Measurements from ENCODE around the gene CFB. TPM values are rescaled to one million over a fixed set of nuclear protein-coding genes. Genes with fewer than 3 reads are reported as not detected.
"Not testable (repeated sequence)": the region's sequence is repeated elsewhere in the genome, so short reads cannot be mapped to it uniquely, and the experiment has no call there.

CFB gene
- polyA plus RNA-seq, 3 donors, result 4.3 to 8.4 (median 6.5) TPM

DNA sequence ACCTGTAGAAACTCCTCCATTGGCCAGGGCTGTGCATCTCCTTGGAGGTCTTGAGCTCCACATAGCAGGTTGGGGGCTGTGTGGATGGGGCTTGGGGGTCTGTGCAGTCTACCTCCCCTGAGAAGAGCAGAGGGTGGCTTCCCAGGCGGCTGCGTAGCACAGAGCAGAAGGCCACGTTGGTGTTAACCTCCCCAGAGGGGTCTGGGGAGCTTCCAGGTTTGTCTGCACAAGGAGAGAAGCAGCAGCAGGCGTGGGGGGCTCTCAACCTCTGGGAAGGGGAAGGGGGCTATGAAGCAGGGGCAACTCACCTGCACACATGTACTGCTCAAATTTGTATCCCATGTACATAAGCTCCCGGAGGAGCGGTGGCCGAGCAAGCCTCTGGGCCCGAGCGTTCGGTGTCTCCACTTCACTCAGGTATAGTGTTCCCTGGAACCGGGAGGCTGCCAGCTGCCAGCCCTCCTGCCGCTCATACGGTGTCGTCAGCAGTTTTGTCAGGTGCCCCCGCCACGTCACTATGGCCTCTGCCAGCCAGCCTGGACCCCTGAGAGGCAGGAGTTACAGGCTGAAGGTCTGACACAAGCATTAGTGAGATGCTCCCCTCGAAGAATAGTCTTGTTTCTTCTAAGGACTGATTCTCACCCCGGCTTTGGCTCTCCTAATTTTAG, 24.8 kb downstream of the CFB start:
- DNase-seq, result no peak

DNA sequence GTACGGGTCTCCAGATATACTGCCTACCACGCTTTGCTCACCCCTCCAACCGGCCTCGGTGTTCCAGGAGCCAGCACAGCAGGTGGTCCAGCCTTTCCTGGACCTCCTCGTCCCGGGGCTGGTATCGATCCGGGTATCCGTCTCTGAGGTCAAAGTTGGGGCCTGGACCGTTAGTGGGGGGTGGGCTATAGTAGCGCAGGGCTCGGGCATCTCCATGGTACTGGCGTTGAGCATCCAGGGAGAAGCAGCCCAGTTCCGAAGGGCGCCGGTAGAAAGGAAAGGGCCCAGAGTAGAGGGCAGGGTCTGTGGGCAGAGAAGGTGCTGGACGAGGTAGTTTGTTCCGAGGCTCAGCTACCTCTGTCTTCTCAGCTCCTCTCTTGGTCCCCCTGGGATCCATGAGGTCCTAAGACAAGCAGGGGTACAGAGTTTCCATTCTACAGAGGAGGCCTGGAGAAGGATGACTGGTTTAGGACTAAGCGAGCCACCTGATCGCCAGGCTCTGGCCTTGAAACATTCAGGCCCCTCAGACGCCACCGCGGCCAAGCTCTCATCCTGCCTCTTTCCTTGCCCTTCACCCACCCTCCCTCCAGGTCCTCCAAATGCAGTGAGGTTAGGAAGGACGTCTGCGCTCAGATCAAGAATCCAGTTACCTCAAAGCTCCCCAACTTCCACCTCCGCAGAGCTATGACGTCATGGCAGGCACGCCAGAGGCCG, 25.5 kb downstream of the CFB start:
- DNase-seq, result no peak

DNA sequence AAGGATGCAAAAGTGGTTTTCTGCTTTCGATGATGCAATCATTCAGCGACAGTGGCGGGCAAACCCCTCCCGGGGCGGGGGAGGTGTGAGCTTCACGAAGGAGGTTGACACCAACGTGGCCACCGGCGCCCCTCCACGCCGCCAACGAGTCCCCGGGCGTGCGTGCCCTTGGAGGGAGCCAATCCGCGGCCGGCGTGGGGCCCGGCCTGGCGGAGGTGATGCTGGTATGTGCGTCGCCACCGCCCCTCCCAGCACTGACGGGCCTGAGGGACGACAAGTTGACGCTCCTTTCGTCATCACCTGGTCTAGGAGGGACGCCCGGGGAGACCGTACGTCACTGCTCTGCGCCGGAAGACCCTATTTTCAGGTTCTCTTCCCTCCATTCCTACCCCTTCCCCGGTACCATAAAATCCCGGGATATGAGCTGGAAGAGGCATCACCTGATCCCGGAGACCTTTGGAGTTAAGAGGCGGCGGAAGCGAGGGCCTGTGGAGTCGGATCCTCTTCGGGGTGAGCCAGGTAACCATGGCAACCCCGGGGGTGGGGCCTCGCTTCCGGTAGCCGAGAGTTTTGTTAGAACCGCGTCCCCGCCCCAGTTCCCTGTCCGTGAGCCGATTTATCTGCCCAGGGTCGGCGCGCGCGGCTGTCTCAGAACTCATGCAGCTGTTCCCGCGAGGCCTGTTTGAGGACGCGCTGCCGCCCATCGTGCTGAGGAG, 26.3 kb downstream of the CFB start, which contains the start of gene DXO:
TSS of gene DXO (minus strand) at position 146 of the 716 bp plus-strand sequence. CDS start 463 bp downstream, outside the sequence.
- DNase-seq, result peak; percentile 98

DNA sequence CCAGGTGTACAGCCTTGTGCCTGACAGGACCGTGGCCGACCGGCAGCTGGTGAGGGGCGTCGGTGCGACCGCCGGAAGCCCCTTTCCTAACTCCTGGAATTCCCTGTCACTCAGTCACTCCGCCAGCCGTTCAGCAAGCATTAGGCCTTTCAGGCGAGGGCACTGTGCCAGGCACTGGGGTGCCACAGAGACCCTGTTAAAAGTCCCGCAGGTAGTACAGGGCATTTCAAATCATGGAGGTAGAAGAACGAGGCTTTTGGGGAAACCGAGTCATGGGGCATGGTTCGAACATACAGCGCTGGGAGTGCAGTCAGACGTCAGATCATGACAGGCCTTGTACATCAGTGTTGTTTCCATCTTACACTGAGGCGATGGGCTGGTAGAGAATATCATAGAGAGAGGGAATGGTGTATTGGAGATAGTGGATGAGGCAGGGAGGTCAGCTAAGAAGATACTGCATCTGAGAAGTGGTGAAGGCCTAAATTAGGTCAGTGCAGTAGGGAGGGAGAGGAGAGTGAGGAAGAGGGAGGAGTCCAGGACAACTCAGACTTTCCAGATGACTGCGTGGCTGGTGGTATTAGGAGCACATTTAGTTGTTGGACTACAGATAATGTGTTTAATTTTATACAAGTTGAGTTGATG, 26.9 kb downstream of the CFB start:
- DNase-seq, result no peak

- not testable (repeated sequence) for DNase-seq
Measured at GRCh38 chr6:31976065-31976464, 30.2 kb downstream of the CFB start.

DNA sequence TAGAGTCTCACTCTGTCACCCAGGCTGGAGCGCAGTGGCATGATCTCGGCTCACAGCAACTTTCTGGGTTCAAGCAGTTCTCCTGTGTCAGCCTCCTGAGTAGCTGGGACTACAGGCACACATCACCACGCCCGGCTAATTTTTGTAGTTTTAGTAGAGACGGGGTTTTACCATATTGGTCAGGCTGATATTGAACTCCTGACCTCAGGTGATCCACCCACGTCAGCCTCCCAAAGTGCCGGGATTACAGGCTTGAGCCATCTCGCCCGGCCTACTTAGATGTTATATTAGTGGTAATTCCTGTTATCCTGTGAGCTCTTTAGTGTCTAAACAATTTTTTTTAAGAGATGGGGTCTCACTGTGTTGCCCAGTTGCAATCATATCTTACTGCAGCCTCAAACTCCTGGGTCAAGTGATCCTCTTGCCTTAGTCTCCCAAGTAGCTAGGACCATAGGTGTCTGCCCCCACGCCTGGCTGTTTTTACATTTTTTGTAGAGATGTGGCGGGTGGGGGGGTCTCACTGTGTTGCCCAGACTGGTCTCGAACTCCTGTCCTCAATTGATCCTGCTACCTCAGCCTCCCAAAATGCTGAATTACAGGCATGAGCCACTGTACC, 32.0 kb downstream of the CFB start:
- no peak for DNase-seq

GRCh38 chr6:31978831-31979230, 32.9 kb downstream of the CFB start:
- no peak for DNase-seq

DNA sequence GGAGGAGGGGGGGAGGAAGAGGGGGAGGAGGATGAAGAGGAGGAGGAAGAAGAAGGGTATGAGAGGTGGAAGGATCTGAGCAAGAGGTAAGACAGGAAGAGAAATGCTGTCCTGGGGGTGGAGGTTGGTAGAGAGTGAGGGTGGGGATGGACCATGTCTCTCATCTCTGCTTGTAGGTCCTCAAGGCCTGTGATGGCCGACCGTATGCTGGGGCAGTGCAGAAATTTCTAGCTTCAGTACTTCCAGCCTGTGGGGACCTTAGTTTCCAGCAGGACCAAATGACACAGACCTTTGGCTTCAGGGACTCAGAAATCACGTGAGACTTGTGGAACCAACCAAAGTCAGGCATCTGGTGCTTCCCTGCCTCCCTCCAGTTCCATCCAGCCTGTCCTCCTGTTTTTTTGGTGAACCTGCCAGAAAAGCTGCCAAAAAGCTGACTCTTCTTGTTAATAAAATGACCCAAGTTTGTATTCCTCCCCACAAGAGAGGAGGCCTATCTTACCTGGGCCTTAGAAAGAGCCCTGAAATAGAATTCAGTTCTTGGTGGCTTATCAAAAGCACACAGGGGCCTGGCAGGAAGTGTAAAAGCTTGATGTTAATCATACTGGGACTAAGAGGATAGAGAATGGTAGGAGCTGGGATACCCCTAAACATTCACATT, 33.5 kb downstream of the CFB start:
- no peak for DNase-seq

DNA sequence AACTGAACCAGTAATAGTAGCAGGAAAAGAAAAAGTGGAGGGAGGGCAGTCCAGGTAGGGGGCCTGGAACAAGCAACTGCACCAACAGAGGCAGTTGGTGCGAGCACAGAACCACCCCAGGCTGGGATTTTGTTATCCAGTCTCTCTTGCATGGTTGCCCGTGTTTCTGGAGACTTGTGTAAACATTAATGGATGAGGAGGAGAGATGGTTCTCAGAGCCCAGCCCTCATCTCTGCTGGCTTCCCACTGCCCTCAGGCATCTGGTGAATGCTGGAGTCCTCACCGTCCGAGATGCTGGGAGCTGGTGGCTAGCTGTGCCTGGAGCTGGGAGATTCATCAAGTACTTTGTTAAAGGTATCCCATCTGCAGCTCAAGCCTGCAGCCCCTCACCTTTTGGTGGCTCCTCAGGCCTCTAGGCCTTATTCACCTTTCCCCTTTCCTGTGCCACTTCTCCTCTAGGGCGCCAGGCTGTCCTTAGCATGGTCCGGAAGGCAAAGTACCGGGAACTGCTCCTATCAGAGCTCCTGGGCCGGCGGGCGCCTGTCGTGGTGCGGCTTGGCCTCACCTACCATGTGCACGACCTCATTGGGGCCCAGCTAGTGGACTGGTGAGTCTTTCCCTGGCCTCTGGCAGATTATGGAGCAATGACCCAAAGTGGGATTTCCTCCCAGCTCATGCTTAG, 34.4 kb downstream of the CFB start:
- DNase-seq, result not testable (repeated sequence)

- DNase-seq, result not testable (repeated sequence)
Measured at GRCh38 chr6:31980998-31981397, 35.1 kb downstream of the CFB start.

DNA sequence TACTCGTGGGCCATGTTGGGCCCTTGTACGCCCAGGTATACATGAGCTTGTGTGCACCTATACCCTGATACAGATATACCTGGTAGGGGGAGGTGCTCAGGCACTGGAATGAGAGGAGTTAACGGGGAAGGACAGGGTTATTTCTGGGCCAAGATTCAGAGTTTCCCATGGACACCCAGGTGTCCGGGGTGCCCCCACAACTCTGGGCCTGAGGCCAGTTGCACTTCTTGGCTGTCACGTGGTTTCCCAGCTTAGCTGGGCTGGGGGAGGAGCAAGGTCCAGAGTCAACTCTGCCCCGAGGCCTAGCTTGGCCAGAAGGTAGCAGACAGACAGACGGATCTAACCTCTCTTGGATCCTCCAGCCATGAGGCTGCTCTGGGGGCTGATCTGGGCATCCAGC, 35.8 kb downstream of the CFB start, which contains the start of gene C4A:
TSS of gene C4A (plus strand) at position 314 of the 400 bp plus-strand sequence. CDS start at position 365, 51 bp downstream.
- DNase-seq, result not testable (repeated sequence)

DNA sequence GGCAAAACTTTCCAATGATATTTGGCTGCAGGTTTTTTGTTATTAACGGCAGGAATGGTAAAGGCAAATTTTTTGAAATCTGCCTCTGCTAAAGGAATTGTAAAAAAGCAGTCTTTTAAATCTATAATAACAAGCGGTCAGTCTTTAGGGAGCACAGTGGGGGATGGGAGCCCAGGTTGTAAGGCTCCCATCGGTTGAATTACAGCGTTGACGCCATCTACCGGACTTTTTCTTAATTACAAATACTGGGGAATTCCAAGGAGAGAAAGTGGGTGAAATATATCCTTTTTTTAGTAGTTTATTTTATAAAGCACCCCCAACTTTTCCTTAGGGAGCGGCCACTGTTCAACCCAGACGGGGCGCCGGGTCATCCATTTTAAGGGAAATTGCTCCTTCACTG, 43.5 kb downstream of the CFB start:
- not testable (repeated sequence) for DNase-seq

DNA sequence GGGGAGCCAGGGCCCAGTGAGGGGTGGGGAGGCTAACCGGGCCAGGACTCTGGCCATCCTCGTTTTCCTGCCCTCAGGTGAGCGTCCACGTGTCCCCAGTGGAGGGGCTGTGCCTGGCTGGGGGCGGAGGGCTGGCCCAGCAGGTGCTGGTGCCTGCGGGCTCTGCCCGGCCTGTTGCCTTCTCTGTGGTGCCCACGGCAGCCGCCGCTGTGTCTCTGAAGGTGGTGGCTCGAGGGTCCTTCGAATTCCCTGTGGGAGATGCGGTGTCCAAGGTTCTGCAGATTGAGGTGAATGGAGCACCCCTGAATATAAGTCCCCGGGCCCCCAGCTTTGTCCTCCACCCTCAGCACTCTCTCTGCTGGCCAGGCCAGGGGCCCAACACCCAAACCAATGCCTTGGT, 48.5 kb downstream of the CFB start:
- DNase-seq, result not testable (repeated sequence)

DNA sequence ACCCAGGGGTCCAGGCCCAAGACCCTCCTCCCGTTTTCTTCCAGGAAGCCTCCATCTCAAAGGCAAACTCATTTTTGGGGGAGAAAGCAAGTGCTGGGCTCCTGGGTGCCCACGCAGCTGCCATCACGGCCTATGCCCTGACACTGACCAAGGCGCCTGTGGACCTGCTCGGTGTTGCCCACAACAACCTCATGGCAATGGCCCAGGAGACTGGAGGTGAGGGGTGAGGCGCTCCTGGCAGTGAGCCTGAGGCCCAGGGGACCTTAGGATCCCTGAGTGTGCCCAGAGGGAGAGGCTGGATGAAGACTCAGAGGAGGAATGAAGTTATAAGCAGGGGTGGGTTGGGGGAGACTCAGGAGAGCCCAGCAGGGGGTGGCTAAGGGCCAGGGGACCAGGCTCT, 50.5 kb downstream of the CFB start:
- DNase-seq, result not testable (repeated sequence)

Other genes starting within 250 kb of the CFB start
- 10 to 100 TPM; 63.2 to 68.7 (median 63.5) TPM for gene ABHD16A, start 242.8 kb upstream of the CFB start, polyA plus RNA-seq (ENCODE audit: insufficient read length in 3 of 3)
- gene LY6G6F, start 239.2 kb upstream of the CFB start, polyA plus RNA-seq (ENCODE audit: insufficient read length in 3 of 3), result 1 to 10 TPM in 2 of 3 donors, under 1 TPM in 1; 0.43 to 1.0 (median 1.0) TPM
- not detected for gene LY6G6D, start 230.7 kb upstream of the CFB start, polyA plus RNA-seq (ENCODE audit: insufficient read length in 3 of 3)
- gene LY6G6C, start 224.3 kb upstream of the CFB start, polyA plus RNA-seq (ENCODE audit: insufficient read length in 3 of 3), result under 1 TPM; 0.28 to 0.89 (median 0.69) TPM
- gene MPIG6B, start 222.7 kb upstream of the CFB start, polyA plus RNA-seq (ENCODE audit: insufficient read length in 3 of 3), result 1 to 10 TPM; 1.5 to 1.9 (median 1.7) TPM
- 100 to 1,000 TPM; 189 to 234 (median 211) TPM for gene DDAH2, start 216.8 kb upstream of the CFB start, polyA plus RNA-seq (ENCODE audit: insufficient read length in 3 of 3)
- 100 to 1,000 TPM; 280 to 320 (median 296) TPM for gene CLIC1, start 209.6 kb upstream of the CFB start, polyA plus RNA-seq (ENCODE audit: insufficient read length in 3 of 3)
- gene MSH5, start 206.1 kb upstream of the CFB start, polyA plus RNA-seq (ENCODE audit: insufficient read length in 3 of 3), result 10 to 100 TPM; 18.1 to 54.6 (median 52.1) TPM
- gene SAPCD1, start 183.4 kb upstream of the CFB start, polyA plus RNA-seq (ENCODE audit: insufficient read length in 3 of 3), result 10 to 100 TPM in 2 of 3 donors, 1 to 10 TPM in 1; 5.6 to 13.8 (median 10.7) TPM
- gene VWA7, start 168.8 kb upstream of the CFB start, polyA plus RNA-seq (ENCODE audit: insufficient read length in 3 of 3), result 10 to 100 TPM in 2 of 3 donors, 1 to 10 TPM in 1; 8.8 to 14.0 (median 13.1) TPM
- 10 to 100 TPM; 60.0 to 71.2 (median 65.2) TPM for gene VARS1, start 150.3 kb upstream of the CFB start, polyA plus RNA-seq (ENCODE audit: insufficient read length in 3 of 3)
- gene LSM2, start 139.1 kb upstream of the CFB start, polyA plus RNA-seq (ENCODE audit: insufficient read length in 3 of 3), result 10 to 100 TPM; 79.4 to 84.0 (median 81.1) TPM
- gene HSPA1L, start 130.8 kb upstream of the CFB start, polyA plus RNA-seq (ENCODE audit: insufficient read length in 3 of 3), result 1 to 10 TPM; 3.7 to 4.6 (median 3.8) TPM
- gene HSPA1A, start 130.6 kb upstream of the CFB start, polyA plus RNA-seq (ENCODE audit: insufficient read length in 3 of 3), result 100 to 1,000 TPM; 104 to 122 (median 112) TPM
- gene HSPA1B, start 118.4 kb upstream of the CFB start, polyA plus RNA-seq (ENCODE audit: insufficient read length in 3 of 3), result 100 to 1,000 TPM; 125 to 178 (median 158) TPM
- gene NEU1, start 83.3 kb upstream of the CFB start, polyA plus RNA-seq (ENCODE audit: insufficient read length in 3 of 3), result 10 to 100 TPM; 78.1 to 85.5 (median 82.5) TPM
- 10 to 100 TPM; 35.1 to 68.8 (median 66.9) TPM for gene SLC44A4, start 67.1 kb upstream of the CFB start, polyA plus RNA-seq (ENCODE audit: insufficient read length in 3 of 3)
- 100 to 1,000 TPM in 1 of 3 donors, 10 to 100 TPM in 2; 92.0 to 100 (median 98.1) TPM for gene EHMT2, start 48.4 kb upstream of the CFB start, polyA plus RNA-seq (ENCODE audit: insufficient read length in 3 of 3)
- gene ZBTB12, start 44.0 kb upstream of the CFB start, polyA plus RNA-seq (ENCODE audit: insufficient read length in 3 of 3), result 10 to 100 TPM; 27.7 to 35.2 (median 29.6) TPM
- gene C2, start 18.4 kb upstream of the CFB start, polyA plus RNA-seq (ENCODE audit: insufficient read length in 3 of 3), result 1 to 10 TPM; 3.3 to 4.8 (median 4.5) TPM
- 100 to 1,000 TPM in 1 of 3 donors, 10 to 100 TPM in 2; 95.7 to 107 (median 95.8) TPM for gene NELFE, start 12.9 kb downstream of the CFB start, polyA plus RNA-seq (ENCODE audit: insufficient read length in 3 of 3)
- 10 to 100 TPM; 49.2 to 54.8 (median 50.5) TPM for gene SKIC2, start 13.1 kb downstream of the CFB start, polyA plus RNA-seq (ENCODE audit: insufficient read length in 3 of 3)
- 10 to 100 TPM; 33.8 to 37.2 (median 35.1) TPM for gene DXO, start 26.0 kb downstream of the CFB start, polyA plus RNA-seq (ENCODE audit: insufficient read length in 3 of 3)
- 10 to 100 TPM; 13.7 to 26.8 (median 16.1) TPM for gene C4A, start 36.0 kb downstream of the CFB start, polyA plus RNA-seq (ENCODE audit: insufficient read length in 3 of 3)
- 10 to 100 TPM; 21.3 to 27.5 (median 22.2) TPM for gene C4B, start 68.7 kb downstream of the CFB start, polyA plus RNA-seq (ENCODE audit: insufficient read length in 3 of 3)
- gene CYP21A2, start 92.3 kb downstream of the CFB start, polyA plus RNA-seq (ENCODE audit: insufficient read length in 3 of 3), result 1 to 10 TPM in 2 of 3 donors, under 1 TPM in 1; 0.43 to 2.4 (median 1.8) TPM
- 1 to 10 TPM; 4.3 to 5.6 (median 4.3) TPM for gene TNXB, start 163.2 kb downstream of the CFB start, polyA plus RNA-seq (ENCODE audit: insufficient read length in 3 of 3)
- gene ATF6B, start 182.2 kb downstream of the CFB start, polyA plus RNA-seq (ENCODE audit: insufficient read length in 3 of 3), result 100 to 1,000 TPM in 1 of 3 donors, 10 to 100 TPM in 2; 89.8 to 114 (median 96.6) TPM
- gene FKBPL, start 184.2 kb downstream of the CFB start, polyA plus RNA-seq (ENCODE audit: insufficient read length in 3 of 3), result 1 to 10 TPM; 7.9 to 9.4 (median 9.2) TPM
- 1 to 10 TPM; 2.2 to 3.9 (median 2.8) TPM for gene PRRT1, start 205.8 kb downstream of the CFB start, polyA plus RNA-seq (ENCODE audit: insufficient read length in 3 of 3)
- gene PPT2, start 208.0 kb downstream of the CFB start, polyA plus RNA-seq (ENCODE audit: insufficient read length in 3 of 3), result 10 to 100 TPM; 34.4 to 56.0 (median 44.0) TPM
- 10 to 100 TPM; 24.9 to 42.0 (median 35.8) TPM for gene EGFL8, start 218.5 kb downstream of the CFB start, polyA plus RNA-seq (ENCODE audit: insufficient read length in 3 of 3)
- gene AGPAT1, start 230.0 kb downstream of the CFB start, polyA plus RNA-seq (ENCODE audit: insufficient read length in 3 of 3), result 100 to 1,000 TPM; 108 to 122 (median 116) TPM
- gene RNF5, start 232.3 kb downstream of the CFB start, polyA plus RNA-seq (ENCODE audit: insufficient read length in 3 of 3), result 100 to 1,000 TPM in 2 of 3 donors, 10 to 100 TPM in 1; 95.0 to 110 (median 110) TPM
- gene AGER, start 238.2 kb downstream of the CFB start, polyA plus RNA-seq (ENCODE audit: insufficient read length in 3 of 3), result 10 to 100 TPM; 18.7 to 27.0 (median 26.8) TPM
- 100 to 1,000 TPM; 180 to 191 (median 190) TPM for gene PBX2, start 244.1 kb downstream of the CFB start, polyA plus RNA-seq (ENCODE audit: insufficient read length in 3 of 3)
- 10 to 100 TPM; 10.0 to 12.9 (median 10.6) TPM for gene GPSM3, start 246.5 kb downstream of the CFB start, polyA plus RNA-seq (ENCODE audit: insufficient read length in 3 of 3)